Measurements from ENCODE around the gene OR9A2.

The OR9A2 gene

DNA sequence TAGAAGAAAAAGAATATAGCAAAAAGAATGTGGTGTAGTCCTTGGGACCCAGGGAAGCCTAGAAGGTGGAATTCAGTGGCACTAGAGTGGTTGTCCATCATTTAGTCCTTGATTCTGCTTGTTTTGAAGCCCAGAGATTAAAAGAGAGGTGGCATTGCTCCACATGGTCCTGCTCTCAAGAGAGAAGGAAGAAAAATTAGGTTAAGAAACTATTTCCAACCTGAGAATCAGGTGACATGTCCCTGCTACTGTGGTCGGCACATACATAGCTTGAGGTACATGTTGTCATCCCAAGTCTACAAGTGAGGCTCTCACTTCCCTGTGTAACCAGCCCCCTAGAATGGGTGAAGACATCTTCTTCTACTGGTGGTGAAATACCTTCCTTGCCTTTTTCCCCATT, at the start of gene OR9A2:
OR9A2 (minus strand) TSS at position 101 of the 400 bp plus-strand sequence; CDS start at position 101, 0 bp downstream.
- DNase-seq (ENCODE audit: low spot score) = no peak

- DNase-seq (ENCODE audit: low spot score) = no peak
Observed at GRCh38 chr7:143074141-143074540, 47.2 kb upstream of the OR9A2 start.

GRCh38 chr7:143073556-143073955, 46.6 kb upstream of the OR9A2 start:
- DNase-seq (ENCODE audit: low spot score) = no peak

- no peak for DNase-seq (ENCODE audit: low spot score)
Observed at GRCh38 chr7:143069912-143070500, 43.1 kb upstream of the OR9A2 start.

- DNase-seq (ENCODE audit: low spot score) = no peak
Observed at GRCh38 chr7:143068446-143068845, 41.5 kb upstream of the OR9A2 start.

DNA sequence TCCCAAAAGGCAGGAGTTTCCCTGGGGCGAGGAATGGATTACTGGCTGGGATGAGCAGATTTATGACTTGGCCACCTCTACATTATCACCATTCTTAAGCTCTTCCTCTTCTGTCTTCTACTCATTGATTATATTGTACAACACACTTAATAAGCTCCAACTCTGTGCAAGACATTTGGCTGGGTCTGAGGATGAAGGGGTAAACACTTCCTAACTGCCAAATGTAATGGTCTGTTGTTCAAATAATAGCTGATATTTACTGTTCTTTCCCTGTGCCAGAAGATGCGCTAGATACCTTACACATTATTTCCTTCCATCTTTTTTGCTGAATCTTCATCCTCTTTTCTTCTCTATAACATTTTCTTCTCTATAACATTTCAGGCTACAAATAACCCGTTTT, 36.8 kb upstream of the OR9A2 start:
- DNase-seq (ENCODE audit: low spot score) = no peak

- no peak for DNase-seq (ENCODE audit: low spot score)
Observed at GRCh38 chr7:143055754-143056153, 28.8 kb upstream of the OR9A2 start.

DNA sequence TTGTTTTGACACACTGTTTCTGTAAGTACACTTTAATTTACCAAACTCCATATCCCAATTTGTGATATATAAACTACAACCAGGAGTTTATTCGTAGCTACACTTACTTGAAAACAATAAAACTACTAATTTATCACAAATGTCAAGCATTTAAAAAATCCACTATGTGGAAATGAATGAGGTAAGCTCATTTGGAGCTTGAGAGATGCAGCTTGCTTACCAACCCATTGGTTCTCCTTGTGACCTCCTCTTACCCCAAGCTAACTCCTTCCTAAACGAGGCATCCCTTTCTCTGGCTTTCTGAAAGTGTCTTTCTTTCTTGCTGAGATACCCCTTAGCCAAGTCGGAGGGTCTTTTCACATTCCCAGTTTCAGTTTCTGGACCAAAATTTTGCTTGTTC, 27.7 kb upstream of the OR9A2 start:
- DNase-seq (ENCODE audit: low spot score) = no peak

DNA sequence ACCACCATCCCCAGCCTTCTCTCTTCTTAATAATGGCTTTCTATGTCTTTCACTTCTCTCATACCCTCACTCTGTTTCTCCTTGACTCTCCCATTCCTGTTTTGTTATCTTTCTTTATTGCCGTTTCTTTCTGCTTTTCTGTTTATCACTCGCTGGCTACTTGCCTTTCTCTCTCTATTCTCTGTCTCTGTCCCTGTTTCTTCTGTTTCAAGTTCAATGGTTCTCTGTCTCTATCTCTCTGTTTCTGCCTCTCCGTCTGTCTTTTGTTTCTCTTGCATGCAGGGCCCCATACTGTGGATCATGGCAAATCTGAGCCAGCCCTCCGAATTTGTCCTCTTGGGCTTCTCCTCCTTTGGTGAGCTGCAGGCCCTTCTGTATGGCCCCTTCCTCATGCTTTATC, 25.1 kb upstream of the OR9A2 start, which contains the start of gene OR6V1:
OR6V1 (plus strand) TSS at position 301 of the 400 bp plus-strand sequence; CDS start at position 301, 0 bp downstream.
- no peak for DNase-seq (ENCODE audit: low spot score)

DNA sequence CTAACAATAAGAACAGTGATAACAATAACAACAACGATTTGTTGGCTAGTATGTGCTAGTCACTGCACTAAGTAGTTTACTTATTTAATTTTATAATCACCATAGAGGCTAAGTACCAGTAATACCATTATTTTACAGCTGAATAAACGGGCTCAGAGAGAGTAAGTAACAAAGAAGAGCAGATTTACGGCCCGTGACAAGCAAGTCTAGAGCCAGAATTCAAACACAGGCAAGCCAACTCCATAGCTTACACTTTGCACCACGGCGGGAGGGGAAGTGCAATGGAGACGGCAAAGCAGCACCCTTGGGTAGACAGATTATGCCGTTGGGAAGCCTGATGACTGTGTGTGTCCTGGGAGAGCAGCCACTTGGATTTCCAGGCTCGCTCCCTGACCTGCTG, 24.0 kb upstream of the OR9A2 start:
- DNase-seq (ENCODE audit: low spot score) = no peak

DNA sequence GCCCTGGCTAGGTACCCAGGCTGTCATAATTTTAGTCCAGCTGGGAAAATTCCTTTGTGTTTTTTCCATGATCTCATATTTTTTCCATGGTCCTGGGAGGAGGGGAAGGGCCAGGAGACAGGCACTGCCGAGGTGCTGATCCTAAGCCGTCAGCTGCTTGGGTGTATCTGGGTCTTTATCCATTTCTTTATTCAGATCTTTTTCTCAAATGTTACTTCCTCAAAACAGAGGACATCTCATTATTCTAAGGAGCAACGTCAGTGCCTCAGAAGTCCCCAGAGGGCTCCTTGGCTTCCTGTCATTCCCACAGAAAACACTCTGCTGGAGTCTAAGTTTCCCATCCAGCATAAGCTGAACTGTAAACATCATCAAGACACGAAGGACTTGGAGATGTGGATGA, 22.4 kb upstream of the OR9A2 start:
- DNase-seq (ENCODE audit: low spot score) = no peak

GRCh38 chr7:143048827-143049226, 21.9 kb upstream of the OR9A2 start:
- DNase-seq (ENCODE audit: low spot score) = no peak

- no peak for DNase-seq (ENCODE audit: low spot score)
Observed at GRCh38 chr7:143047326-143047725, 20.4 kb upstream of the OR9A2 start.

DNA sequence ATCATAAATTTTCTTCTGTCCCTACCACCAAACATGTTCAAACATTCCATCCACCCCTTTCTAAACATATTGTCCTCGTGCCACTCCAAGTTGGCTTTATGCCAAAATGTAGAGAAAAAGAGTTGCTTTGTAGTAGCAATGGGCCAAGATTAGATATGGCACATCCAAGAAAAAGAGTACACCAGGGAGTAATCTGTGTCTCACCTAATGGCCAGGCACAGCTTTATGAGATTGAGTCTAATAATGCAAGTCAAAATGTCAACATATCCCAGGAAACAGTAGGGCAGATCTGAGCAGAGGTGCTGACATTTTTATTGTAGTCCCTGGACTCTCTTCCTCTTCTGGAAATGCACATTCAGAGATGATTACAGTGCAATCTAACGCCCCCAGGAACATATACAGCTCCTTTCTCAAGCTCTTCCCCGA, 19.5 kb upstream of the OR9A2 start:
- DNase-seq (ENCODE audit: low spot score) = no peak

- no peak for DNase-seq (ENCODE audit: low spot score)
Observed at GRCh38 chr7:143043391-143043790, 16.5 kb upstream of the OR9A2 start.

- no peak for DNase-seq (ENCODE audit: low spot score)
Observed at GRCh38 chr7:143042790-143043271, 15.9 kb upstream of the OR9A2 start.

GRCh38 chr7:143042159-143042789, 15.3 kb upstream of the OR9A2 start:
- no peak for DNase-seq (ENCODE audit: low spot score)

DNA sequence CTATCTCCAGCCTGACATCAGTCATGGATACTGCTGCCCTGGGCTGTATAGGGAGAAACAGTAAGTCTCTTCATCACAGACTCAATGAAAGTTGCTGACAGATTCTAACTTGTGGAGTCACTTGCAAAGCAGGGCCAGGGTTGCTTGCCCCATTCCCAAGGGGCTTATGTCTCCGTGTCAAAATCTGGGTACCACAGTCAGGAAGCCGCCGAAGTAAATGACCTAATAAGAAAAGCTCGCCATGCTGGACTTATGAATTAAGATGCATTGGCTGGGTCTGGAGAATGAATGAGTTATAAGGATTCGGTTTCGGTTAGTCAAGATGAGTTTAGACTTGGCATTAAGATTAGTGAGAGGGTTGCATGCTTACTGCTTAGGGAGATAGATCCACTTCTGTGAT, 14.4 kb upstream of the OR9A2 start:
- DNase-seq (ENCODE audit: low spot score) = no peak

DNA sequence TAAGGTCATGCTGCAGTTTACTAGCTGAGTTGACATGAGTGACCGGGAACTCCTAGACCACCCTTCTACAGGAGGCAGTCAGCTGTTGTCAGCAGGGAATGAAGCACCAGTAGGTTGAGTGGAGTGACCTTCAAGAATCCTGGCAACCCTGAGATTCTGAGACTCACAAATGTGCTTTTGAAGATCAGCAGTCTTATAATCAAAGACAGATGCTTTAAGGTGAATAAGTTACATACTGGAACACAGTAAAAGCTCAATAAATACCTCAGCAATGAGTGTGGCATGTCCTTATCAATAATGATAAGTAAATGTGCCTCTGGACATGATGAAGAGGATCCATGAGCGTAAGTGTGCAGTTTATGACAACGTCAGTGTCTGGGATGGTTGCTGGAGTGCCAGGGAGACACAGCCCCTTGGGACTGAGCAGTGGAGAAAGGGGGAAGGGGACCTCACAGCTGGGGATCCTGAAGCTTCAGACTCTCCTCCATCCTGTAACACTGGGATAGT, 13.3 kb upstream of the OR9A2 start:
- no peak for DNase-seq (ENCODE audit: low spot score)

- no peak for DNase-seq (ENCODE audit: low spot score)
Observed at GRCh38 chr7:143038635-143039034, 11.7 kb upstream of the OR9A2 start.

GRCh38 chr7:143027683-143028082, 751 bp upstream of the OR9A2 start:
- DNase-seq (ENCODE audit: low spot score) = no peak

GRCh38 chr7:143025371-143025770, 1.6 kb downstream of the OR9A2 start:
- no peak for DNase-seq (ENCODE audit: low spot score)

DNA sequence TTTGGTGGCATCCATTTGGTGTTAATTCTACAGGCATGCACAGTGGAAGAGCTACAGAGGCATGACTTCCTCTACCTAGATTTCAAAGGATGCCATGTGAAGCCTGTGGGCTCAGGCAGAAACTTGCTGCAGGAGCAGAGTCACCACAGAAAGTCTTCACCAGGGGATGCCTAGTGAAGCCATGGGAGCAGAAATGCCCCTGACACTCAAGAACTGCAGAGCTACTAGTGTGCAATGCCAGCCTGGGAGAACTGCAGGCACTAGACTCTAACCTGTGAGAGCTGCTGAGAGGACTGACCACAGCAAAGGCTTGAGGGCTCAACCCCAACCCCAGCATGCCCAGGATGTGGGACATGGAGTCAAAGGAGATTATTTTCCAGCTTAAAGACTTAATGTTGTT, 3.9 kb downstream of the OR9A2 start:
- no peak for DNase-seq (ENCODE audit: low spot score)

DNA sequence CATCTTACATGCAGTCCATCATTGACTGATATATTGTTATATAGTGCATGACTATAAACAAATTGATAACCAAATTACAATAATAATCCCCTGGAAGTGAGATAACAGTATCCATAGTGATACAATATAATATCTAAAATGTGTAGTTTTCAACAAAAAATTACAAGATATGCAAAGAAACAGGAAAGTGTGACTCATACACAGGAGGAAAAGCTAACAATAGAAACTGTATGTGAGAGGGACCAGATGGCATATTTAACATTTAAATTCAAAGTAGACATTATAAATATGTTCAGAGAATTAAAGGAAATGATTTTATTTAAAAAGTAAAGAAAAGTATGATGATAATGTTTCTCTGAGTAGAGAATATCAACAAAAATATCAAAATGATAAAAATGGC, 8.0 kb downstream of the OR9A2 start:
- DNase-seq (ENCODE audit: low spot score) = no peak
